Stimulated activated CD8-positive, alpha-beta memory T cell treated with anti-CD3 and anti-CD28 coated beads, Interleukin-12 subunit alpha, Interleukin-12 subunit beta, amount 100 ng/mL, for 24 hours (primary cell): ENCODE measurements around the gene PRKX.
"Not testable (repeated sequence)": the region's sequence is repeated elsewhere in the genome, so short reads cannot be mapped to it uniquely, and the experiment has no call there.

ENCODE experiments used
- DNase-seq: peaks from one replicate; pipeline ENCODE4 v3.0.0-alpha.2; 2020; ENCODE audit errors: extremely low read depth

PRKX gene

GRCh38 chrX:3711331-3711917 lies 2.0 kb downstream of the PRKX start:
- no peak for DNase-seq

- not testable (repeated sequence) for DNase-seq
Measured at GRCh38 chrX:3707673-3708274, 5.7 kb downstream of the PRKX start.

GRCh38 chrX:3706481-3706880 lies 7.0 kb downstream of the PRKX start:
- DNase-seq: no peak

GRCh38 chrX:3703251-3703650 lies 10.2 kb downstream of the PRKX start:
- DNase-seq: not testable (repeated sequence)

GRCh38 chrX:3702095-3702494 lies 11.4 kb downstream of the PRKX start:
- DNase-seq: not testable (repeated sequence)

- not testable (repeated sequence) for DNase-seq
Measured at GRCh38 chrX:3701445-3701928, 12.0 kb downstream of the PRKX start.

GRCh38 chrX:3699821-3700381 lies 13.5 kb downstream of the PRKX start:
- no peak for DNase-seq

- no peak for DNase-seq
Measured at GRCh38 chrX:3697701-3698279, 15.7 kb downstream of the PRKX start.

GRCh38 chrX:3697220-3697684 lies 16.2 kb downstream of the PRKX start:
- DNase-seq: no peak

- DNase-seq: no peak
Measured at GRCh38 chrX:3695536-3695935, 17.9 kb downstream of the PRKX start.

- no peak for DNase-seq
Measured at GRCh38 chrX:3690140-3690539, 23.3 kb downstream of the PRKX start.

GRCh38 chrX:3683236-3683635 lies 30.2 kb downstream of the PRKX start:
- not testable (repeated sequence) for DNase-seq

GRCh38 chrX:3680459-3680858 lies 33.0 kb downstream of the PRKX start:
- DNase-seq: no peak

- no peak for DNase-seq
Measured at GRCh38 chrX:3679669-3680068, 33.8 kb downstream of the PRKX start.

GRCh38 chrX:3678328-3678727 lies 35.1 kb downstream of the PRKX start:
- DNase-seq: no peak

GRCh38 chrX:3674881-3675280 lies 38.6 kb downstream of the PRKX start:
- DNase-seq: no peak

- no peak for DNase-seq
Measured at GRCh38 chrX:3669841-3670475, 43.5 kb downstream of the PRKX start.

GRCh38 chrX:3666975-3667374 lies 46.5 kb downstream of the PRKX start:
- DNase-seq: no peak

- DNase-seq: no peak
Measured at GRCh38 chrX:3664921-3665320, 48.5 kb downstream of the PRKX start.

- not testable (repeated sequence) for DNase-seq
Measured at GRCh38 chrX:3663576-3664250, 49.7 kb downstream of the PRKX start.

- no peak for DNase-seq
Measured at GRCh38 chrX:3659761-3660160, 53.7 kb downstream of the PRKX start.

- no peak for DNase-seq
Measured at GRCh38 chrX:3655181-3655580, 58.3 kb downstream of the PRKX start.
